OCI-LY7 (cell line): ENCODE measurements around the gene PLIN1. TPM values are rescaled to one million over a fixed set of nuclear protein-coding genes. Genes with fewer than 3 reads are reported as not detected.

Source experiments
- BruUV-seq: library from RNA; stranded (reverse); fragments of 400-500 nt; replicated peaks from 2 replicates; lab custom pipeline; 2021; lab: Mats Ljungman, UMichigan
- CTCF ChIA-PET: fragments of 300-600 bp; sonication (Branson Sonifier 250); formaldehyde crosslinking; loops from one replicate; lab custom pipeline; 2022; ENCODE audit warnings: antibody characterized with exemption; ENCODE audit not compliant: unreplicated experiment; lab: Charles Lee
- POLR2A ChIA-PET: fragments of 300-600 bp; sonication (Branson Sonifier 250); formaldehyde crosslinking; loops from one replicate; lab custom pipeline; 2022; ENCODE audit warnings: antibody characterized with exemption; lab: Charles Lee
- DNase-seq: peaks from one replicate; pipeline ENCODE4 v3.0.0-alpha.2; 2015; ENCODE audit warnings: low spot score
- H2AFZ ChIP-seq: fragments of 200-600 bp; sonication (generic), shearing (Covaris generic); 2 replicates; pipeline ENCODE4 v1.6.1; 2014; ENCODE audit warnings: mild to moderate bottlenecking, antibody characterized with exemption, low read length, moderate library complexity
- H3K27ac ChIP-seq: fragments of 200-600 bp; sonication (generic); 2 replicates; pipeline ENCODE4 v1.5.1; 2014; ENCODE audit warnings: mixed run types, low read depth, mild to moderate bottlenecking, moderate library complexity, low read length, inconsistent platforms; ENCODE audit not compliant: poor library complexity, severe bottlenecking
- H3K36me3 ChIP-seq: fragments of 200-600 bp; sonication (generic); 2 replicates; pipeline ENCODE4 v1.6.1; 2014; ENCODE audit warnings: mild to moderate bottlenecking, antibody characterized with exemption, low read length, moderate library complexity, mixed read lengths; ENCODE audit not compliant: insufficient read depth
- H3K4me1 ChIP-seq: fragments of 200-600 bp; sonication (generic); 2 replicates; pipeline ENCODE4 v1.5.1; 2014; ENCODE audit warnings: mild to moderate bottlenecking, low read length; ENCODE audit not compliant: insufficient read depth, poor library complexity, severe bottlenecking
- H3K4me2 ChIP-seq: fragments of 200-600 bp; sonication (generic); 2 replicates; pipeline ENCODE4 v1.6.1; 2014; ENCODE audit warnings: mild to moderate bottlenecking, low read length
- H3K4me3 ChIP-seq: fragments of 200-600 bp; sonication (generic); 2 replicates; pipeline ENCODE4 v1.5.1; 2014; ENCODE audit warnings: mild to moderate bottlenecking, low read depth, low read length; ENCODE audit not compliant: poor library complexity, severe bottlenecking
- H3K79me2 ChIP-seq: fragments of 200-600 bp; sonication (generic); 2 replicates; pipeline ENCODE4 v1.6.1; 2016; ENCODE audit warnings: low read depth, mild to moderate bottlenecking, low read length, moderate library complexity, mixed read lengths; ENCODE audit not compliant: insufficient read depth
- H3K9me2 ChIP-seq: fragments of 200-600 bp; sonication (generic); 2 replicates; pipeline ENCODE4 v1.6.1; 2016; ENCODE audit warnings: mild to moderate bottlenecking, low read length, mixed read lengths; ENCODE audit not compliant: insufficient read depth
- H3K9me3 ChIP-seq: fragments of 200-600 bp; sonication (generic); 2 replicates; pipeline ENCODE4 v1.6.1; 2014; ENCODE audit warnings: mild to moderate bottlenecking, mixed run types, low read length, mixed read lengths
- H4K20me1 ChIP-seq: fragments of 200-600 bp; sonication (generic); 2 replicates; pipeline ENCODE4 v1.6.1; 2014; ENCODE audit warnings: mild to moderate bottlenecking, antibody characterized with exemption, low read length, moderate library complexity, mixed read lengths; ENCODE audit not compliant: insufficient read depth
- EZH2phosphoT487 ChIP-seq: fragments of 200-600 bp; sonication (generic); IDR thresholded peaks from 2 replicates; pipeline ENCODE4 v1.6.1; 2018; ENCODE audit warnings: low read depth, borderline replicate concordance, mild to moderate bottlenecking, mixed run types, antibody characterized with exemption, low read length, moderate library complexity, mixed read lengths
- intact Hi-C: fragments of 100-400 bp; cut with micrococcal nuclease; formaldehyde crosslinking; loops from one replicate; pipeline ENCODE4 v1.10.0; 2022; ENCODE audit not compliant: unreplicated experiment
- total RNA-seq, 2 experiments: library from RNA; depleted of rRNA in 1 of 2; stranded (reverse); fragments of >200 nt in 1 of 2; shearing (Covaris generic) in 1 of 2; gene quantifications; 2 replicates each; pipeline ENCODE4 v1.2.3, GENCODE V29; 2014 to 2022
- TF ChIP-seq, protein P1 (sequence below): fragments of 200-600 bp; sonication (generic); conservative IDR thresholded peaks from 2 replicates; pipeline ENCODE4 v1.5.1; 2014; ENCODE audit warnings: mild to moderate bottlenecking, antibody characterized with exemption, low read length, moderate library complexity, mixed read lengths

Gene PLIN1
- total RNA-seq, 2 experiments from 2014 or later = 0.19 TPM; not detected in 1

DNA sequence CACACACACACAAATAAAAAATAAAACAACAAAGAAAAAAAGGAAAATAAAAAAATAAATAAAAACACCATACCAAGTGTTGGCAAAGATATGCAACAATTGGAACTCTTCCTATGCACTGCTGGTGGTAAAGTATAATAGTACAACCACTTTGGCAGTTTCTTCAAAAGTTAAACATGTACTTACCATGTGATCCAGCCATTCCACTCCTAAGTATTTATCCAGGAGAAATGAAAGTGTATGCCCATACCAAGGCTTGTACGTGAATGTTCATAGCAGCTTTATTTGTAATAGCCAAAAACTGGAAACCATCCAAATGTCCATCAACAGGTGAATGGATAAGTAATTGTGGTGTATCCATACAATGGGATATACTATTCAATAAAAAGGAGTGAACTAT lies 28.4 kb upstream of the PLIN1 start:
- no peak overlapping the region for H2AFZ ChIP-seq
- H4K20me1 ChIP-seq = no peaks in the 10 kb centered on the region
- BruUV-seq = no TSS peak
- no peak overlapping the region for H3K4me3 ChIP-seq
- no peaks in the 10 kb centered on the region for H3K4me1 ChIP-seq
- no peak overlapping the region for H3K27ac ChIP-seq
- no peak for TF ChIP-seq EZH2phosphoT487
- TF ChIP-seq, protein P1, sequence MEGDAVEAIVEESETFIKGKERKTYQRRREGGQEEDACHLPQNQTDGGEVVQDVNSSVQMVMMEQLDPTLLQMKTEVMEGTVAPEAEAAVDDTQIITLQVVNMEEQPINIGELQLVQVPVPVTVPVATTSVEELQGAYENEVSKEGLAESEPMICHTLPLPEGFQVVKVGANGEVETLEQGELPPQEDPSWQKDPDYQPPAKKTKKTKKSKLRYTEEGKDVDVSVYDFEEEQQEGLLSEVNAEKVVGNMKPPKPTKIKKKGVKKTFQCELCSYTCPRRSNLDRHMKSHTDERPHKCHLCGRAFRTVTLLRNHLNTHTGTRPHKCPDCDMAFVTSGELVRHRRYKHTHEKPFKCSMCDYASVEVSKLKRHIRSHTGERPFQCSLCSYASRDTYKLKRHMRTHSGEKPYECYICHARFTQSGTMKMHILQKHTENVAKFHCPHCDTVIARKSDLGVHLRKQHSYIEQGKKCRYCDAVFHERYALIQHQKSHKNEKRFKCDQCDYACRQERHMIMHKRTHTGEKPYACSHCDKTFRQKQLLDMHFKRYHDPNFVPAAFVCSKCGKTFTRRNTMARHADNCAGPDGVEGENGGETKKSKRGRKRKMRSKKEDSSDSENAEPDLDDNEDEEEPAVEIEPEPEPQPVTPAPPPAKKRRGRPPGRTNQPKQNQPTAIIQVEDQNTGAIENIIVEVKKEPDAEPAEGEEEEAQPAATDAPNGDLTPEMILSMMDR = no peak
- ChIA-PET CTCF (no interaction called here), POLR2A (no interaction called here)
- no peak for DNase-seq
- no peaks in the 10 kb centered on the region for H3K9me3 ChIP-seq
- intact Hi-C loops = no loop called here
- no peak overlapping the region for H3K4me2 ChIP-seq
- no peaks in the 10 kb centered on the region for H3K9me2 ChIP-seq
- H3K36me3 ChIP-seq = no peaks in the 10 kb centered on the region
- no peaks in the 10 kb centered on the region for H3K79me2 ChIP-seq

DNA sequence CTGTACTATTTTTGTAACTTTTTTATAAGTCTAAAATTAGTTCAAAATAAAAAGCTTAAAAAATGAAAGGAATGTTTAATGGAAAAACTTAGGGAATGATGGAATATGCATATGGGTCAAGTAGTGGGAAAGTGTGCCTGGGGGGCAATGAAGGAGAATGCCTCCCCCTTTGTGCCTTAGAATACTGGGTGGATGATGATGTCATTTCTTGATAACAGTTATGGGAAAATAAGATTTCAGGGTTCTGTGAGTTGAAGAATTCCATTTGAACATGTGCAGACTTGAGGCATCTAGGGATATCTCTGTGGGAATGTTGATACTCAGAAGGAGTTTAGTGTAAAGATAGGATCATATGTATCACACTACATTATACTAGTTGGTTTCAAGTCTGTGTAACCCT lies 25.2 kb upstream of the PLIN1 start:
- CTCF ChIA-PET = no interaction called here

DNA sequence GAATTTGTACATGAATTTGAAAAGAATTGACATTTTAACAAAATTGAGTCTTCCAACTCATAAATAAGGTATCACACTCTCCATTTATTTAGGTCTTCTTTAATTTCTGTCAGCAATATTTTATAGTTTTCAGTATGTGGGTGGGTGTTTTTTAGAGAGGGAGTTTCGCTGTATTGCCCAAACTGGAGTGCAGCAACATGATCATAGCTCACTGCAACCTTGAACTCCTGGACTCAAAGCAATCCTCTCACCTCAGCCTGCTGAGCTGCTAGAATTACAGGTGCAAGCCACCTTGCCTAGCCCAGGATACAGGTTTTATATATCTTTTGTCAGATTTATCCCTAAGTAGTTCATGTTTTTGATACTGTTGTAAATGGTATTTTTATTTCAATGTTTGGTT lies 16.0 kb upstream of the PLIN1 start:
- H3K79me2 ChIP-seq = no peaks in the 10 kb centered on the region
- peaks cover 8% of the 10 kb centered on the region for H3K4me1 ChIP-seq
- H3K4me3 ChIP-seq = no peak overlapping the region
- H2AFZ ChIP-seq = no peak overlapping the region
- H3K4me2 ChIP-seq = no peak overlapping the region
- intact Hi-C loops = no loop called here
- no peak for DNase-seq
- POLR2A ChIA-PET = interaction anchor here (0.5 to 0.9 kb wide), 3 partner anchors 9 to 73 kb away, joined by 3 to 4 read pairs (median 3); no protein-coding TSS in a partner anchor
- CTCF ChIA-PET = no interaction called here
- no peaks in the 10 kb centered on the region for H3K36me3 ChIP-seq
- H3K9me2 ChIP-seq = no peaks in the 10 kb centered on the region
- H4K20me1 ChIP-seq = no peaks in the 10 kb centered on the region
- no peak overlapping the region for H3K27ac ChIP-seq
- no TSS peak for BruUV-seq
- TF ChIP-seq, protein P1 = no peak
- TF ChIP-seq EZH2phosphoT487 = no peak
- no peaks in the 10 kb centered on the region for H3K9me3 ChIP-seq

More for the DNA sequence above, 25.2 kb upstream of the PLIN1 start:
- Histone ChIP-seq H3K9me2 (no peaks in the 10 kb centered on the region), H3K27ac (no peak overlapping the region), H3K9me3 (no peaks in the 10 kb centered on the region), H3K4me2 (no peak overlapping the region), H3K4me1 (no peaks in the 10 kb centered on the region), H2AFZ (no peak overlapping the region), H3K36me3 (no peaks in the 10 kb centered on the region), H3K79me2 (no peaks in the 10 kb centered on the region), H3K4me3 (no peak overlapping the region), H4K20me1 (no peaks in the 10 kb centered on the region)
- intact Hi-C loops = no loop called here
- DNase-seq = no peak
- POLR2A ChIA-PET = no interaction called here
- TF ChIP-seq EZH2phosphoT487 = no peak
- BruUV-seq = no TSS peak
